Suprapubic skin (tissue), 4 donors: ENCODE data around the gene VASP. TPM values are rescaled to one million over a fixed set of nuclear protein-coding genes. Genes with fewer than 3 reads are reported as not detected.

Source experiments
- DNase-seq, 2 donors: peaks; one replicate each; pipeline ENCODE4 v3.0.0-alpha.2; 2019; ENCODE audit warnings: low spot score in 2 of 2
- H3K27ac ChIP-seq: fragments of 200-600 bp; sonication (generic); one replicate; pipeline ENCODE4 v1.5.1; 2019
- H3K27me3 ChIP-seq: fragments of 200-600 bp; sonication (generic); one replicate; pipeline ENCODE4 v1.5.1; 2019
- H3K36me3 ChIP-seq: fragments of 200-600 bp; sonication (generic); one replicate; pipeline ENCODE4 v1.5.1; 2019
- H3K4me1 ChIP-seq: fragments of 200-600 bp; sonication (generic); one replicate; pipeline ENCODE4 v1.5.1; 2019
- H3K4me3 ChIP-seq: fragments of 200-600 bp; sonication (generic); one replicate; pipeline ENCODE4 v1.5.1; 2019; ENCODE audit warnings: mild to moderate bottlenecking
- H3K9me3 ChIP-seq: fragments of 200-600 bp; sonication (generic); one replicate; pipeline ENCODE4 v1.5.1; 2019
- EP300 ChIP-seq: sonication (generic); formaldehyde crosslinking; IDR thresholded peaks from one replicate; pipeline ENCODE4 v1.6.1; 2017; ENCODE audit warnings: antibody characterized with exemption
- POLR2A ChIP-seq, 2 donors: fragments of 450-650 bp; IDR thresholded peaks; one replicate each; pipeline ENCODE4 v1.6.1; 2017; ENCODE audit warnings: antibody characterized with exemption in 2 of 2, mild to moderate bottlenecking in 2 of 2, moderate library complexity in 2 of 2
- POLR2AphosphoS5 ChIP-seq, 3 donors: sonication (generic); formaldehyde crosslinking; IDR thresholded peaks; one replicate each; pipeline ENCODE4 v1.6.1; 2017; ENCODE audit warnings: antibody characterized with exemption in 3 of 3
- WGBS: methylation state at CpG from one replicate; pipeline ENCODE4 v1.1.5; 2018; 5-methylcytosine and 5-hydroxymethylcytosine counted together
- total RNA-seq, 4 donors: library from RNA; depleted of rRNA; stranded (reverse); fragments of >200 nt; gene quantifications; one replicate each; pipeline ENCODE4 v1.1.0, GENCODE V29; 2016
- TF ChIP-seq, protein P1 (sequence below), 2 donors: fragments of 200-600 bp in 1 of 2; fragments of 450-650 bp in 1 of 2; sonication (generic) in 1 of 2; IDR thresholded peaks; one replicate each; pipeline ENCODE4 v1.5.1; 2016 to 2019; ENCODE audit warnings: antibody characterized with exemption in 2 of 2, mild to moderate bottlenecking in 1 of 2, moderate library complexity in 1 of 2

VASP gene
- total RNA-seq, 4 donors from 2014 or later: 34.8 to 51.3 (median 43.6) TPM

DNA sequence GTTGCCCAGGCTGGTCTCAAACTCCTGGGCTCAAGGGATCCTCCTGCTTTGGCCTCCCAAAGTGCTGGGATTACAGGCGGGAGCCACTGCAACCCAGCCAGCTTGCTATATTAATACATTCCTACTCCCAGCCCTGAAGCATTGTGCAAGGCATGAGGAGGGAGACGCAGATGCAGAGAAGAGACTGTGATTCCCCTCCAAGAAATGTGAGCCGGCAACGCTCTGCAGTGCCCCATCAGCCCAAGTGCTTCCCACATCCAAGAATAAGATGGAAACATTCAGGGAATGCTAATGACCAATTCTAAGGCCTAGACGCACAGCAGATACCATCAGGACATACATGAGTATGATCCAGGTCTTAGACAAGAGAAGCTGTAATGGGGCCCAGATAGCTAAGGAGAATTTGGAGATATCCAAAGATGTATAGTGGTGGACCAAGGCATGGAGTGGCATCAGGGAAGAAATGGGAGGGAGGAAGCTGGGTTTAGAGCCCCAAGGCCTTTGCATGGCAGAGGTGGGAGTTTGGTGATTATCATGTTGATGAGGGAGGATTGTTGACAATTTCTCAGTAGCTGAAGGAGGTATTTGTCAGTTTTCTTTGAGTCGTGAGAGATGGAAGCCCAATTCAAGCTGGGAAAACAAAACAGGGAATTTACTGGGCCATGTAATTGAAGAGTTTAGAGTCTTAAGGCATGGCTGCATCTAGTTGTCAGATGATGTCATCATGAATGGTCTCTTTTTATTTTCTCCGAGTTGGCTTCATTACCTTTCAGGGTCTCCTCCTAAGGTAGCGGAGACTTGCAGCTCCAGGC is 6.2 kb upstream of the VASP start:
- Histone ChIP-seq H3K36me3 (no peaks in the 10 kb centered on the region), H3K27me3 (no peaks in the 10 kb centered on the region), H3K9me3 (no peaks in the 10 kb centered on the region), H3K4me1 (peaks cover 37% of the 10 kb centered on the region), H3K4me3 (no peak overlapping the region), H3K27ac (no peak overlapping the region)
- TF ChIP-seq POLR2AphosphoS5 (IDR thresholded peaks at IDR 0.05) (no peak), EP300 (no peak), POLR2A (IDR thresholded peaks at IDR 0.05) (no peak)
- TF ChIP-seq, protein P1, sequence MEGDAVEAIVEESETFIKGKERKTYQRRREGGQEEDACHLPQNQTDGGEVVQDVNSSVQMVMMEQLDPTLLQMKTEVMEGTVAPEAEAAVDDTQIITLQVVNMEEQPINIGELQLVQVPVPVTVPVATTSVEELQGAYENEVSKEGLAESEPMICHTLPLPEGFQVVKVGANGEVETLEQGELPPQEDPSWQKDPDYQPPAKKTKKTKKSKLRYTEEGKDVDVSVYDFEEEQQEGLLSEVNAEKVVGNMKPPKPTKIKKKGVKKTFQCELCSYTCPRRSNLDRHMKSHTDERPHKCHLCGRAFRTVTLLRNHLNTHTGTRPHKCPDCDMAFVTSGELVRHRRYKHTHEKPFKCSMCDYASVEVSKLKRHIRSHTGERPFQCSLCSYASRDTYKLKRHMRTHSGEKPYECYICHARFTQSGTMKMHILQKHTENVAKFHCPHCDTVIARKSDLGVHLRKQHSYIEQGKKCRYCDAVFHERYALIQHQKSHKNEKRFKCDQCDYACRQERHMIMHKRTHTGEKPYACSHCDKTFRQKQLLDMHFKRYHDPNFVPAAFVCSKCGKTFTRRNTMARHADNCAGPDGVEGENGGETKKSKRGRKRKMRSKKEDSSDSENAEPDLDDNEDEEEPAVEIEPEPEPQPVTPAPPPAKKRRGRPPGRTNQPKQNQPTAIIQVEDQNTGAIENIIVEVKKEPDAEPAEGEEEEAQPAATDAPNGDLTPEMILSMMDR (IDR thresholded peaks at IDR 0.05): no peak
- no peak for DNase-seq
- 75% methylated on average over 8 of the region's 8 CpGs for whole genome bisulfite sequencing

DNA sequence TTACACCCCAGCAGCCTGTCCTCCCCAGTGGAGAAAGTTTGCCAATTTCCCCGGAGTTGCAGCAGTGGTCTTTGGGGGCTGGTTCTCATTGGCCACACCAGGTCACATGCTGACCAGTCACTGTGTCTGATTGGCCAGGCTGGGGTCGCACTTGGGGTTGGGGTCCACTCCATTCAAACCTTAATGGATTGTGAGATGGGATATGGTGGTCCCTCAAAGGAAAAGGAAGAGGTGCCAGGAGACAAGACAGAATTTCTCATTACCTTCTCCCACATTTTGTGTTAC is 5.6 kb upstream of the VASP start:
- Histone ChIP-seq H3K36me3 (no peaks in the 10 kb centered on the region), H3K9me3 (no peaks in the 10 kb centered on the region), H3K4me3 (no peak overlapping the region), H3K4me1 (peaks cover 37% of the 10 kb centered on the region), H3K27me3 (no peaks in the 10 kb centered on the region), H3K27ac (no peak overlapping the region)
- no peak for TF ChIP-seq POLR2A (IDR thresholded peaks at IDR 0.05)
- TF ChIP-seq POLR2AphosphoS5 (IDR thresholded peaks at IDR 0.05): no peak
- TF ChIP-seq, protein P1 (IDR thresholded peaks at IDR 0.05): no peak
- TF ChIP-seq EP300: no peak
- WGBS: 84% methylated on average over 2 of the region's 2 CpGs
- DNase-seq: no peak

DNA sequence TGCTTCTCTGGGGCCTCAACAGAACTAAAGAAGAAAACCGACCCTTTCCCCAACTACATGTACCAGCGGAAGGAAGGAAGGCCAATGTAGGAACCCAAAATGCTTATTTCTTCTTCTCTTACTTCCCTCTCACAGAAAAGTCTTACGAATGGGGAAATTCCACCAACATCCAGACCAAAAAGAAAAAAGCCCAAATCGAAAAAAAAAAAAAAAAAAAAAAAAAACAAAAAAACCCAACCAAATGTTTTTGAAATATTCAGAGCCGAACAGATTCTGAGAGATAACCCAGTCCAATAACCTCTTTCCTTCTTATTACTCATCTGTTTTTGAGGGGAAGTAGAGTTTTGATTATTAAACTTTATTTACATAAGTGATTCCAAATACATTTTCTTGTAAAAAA is 5.2 kb upstream of the VASP start:
- no peaks in the 10 kb centered on the region for H3K36me3 ChIP-seq
- H3K9me3 ChIP-seq: no peaks in the 10 kb centered on the region
- TF ChIP-seq, protein P1 (IDR thresholded peaks at IDR 0.05): no peak
- TF ChIP-seq EP300: no peak
- TF ChIP-seq POLR2A (IDR thresholded peaks at IDR 0.05): no peak
- no peak for TF ChIP-seq POLR2AphosphoS5 (IDR thresholded peaks at IDR 0.05)
- H3K27me3 ChIP-seq: no peaks in the 10 kb centered on the region
- no peak for DNase-seq
- H3K4me3 ChIP-seq: no peak overlapping the region
- 78% methylated on average over 5 of the region's 5 CpGs for WGBS
- peaks cover 39% of the 10 kb centered on the region for H3K4me1 ChIP-seq
- no peak overlapping the region for H3K27ac ChIP-seq

DNA sequence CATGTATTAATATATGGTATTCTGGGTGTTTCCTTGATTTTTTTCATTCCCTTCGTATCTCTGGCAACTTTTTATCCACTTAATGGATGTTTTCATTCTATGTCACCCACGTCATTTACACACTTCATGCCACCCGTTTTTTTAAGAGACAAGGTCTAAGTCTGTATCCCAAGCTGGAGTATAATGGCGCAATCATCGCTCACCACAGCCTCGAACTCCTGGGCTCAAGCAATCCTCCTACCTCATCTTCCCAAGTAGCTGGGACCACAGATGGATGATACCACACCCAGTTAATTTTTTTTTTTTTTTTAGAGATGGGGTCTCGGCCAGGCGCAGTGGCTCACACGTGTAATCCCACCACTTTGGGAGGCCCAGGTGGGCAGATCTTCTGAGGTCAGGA is 3.4 kb upstream of the VASP start:
- TF ChIP-seq, protein P1 (IDR thresholded peaks at IDR 0.05): no peak
- TF ChIP-seq POLR2A (IDR thresholded peaks at IDR 0.05) (no peak), EP300 (no peak), POLR2AphosphoS5 (IDR thresholded peaks at IDR 0.05) (no peak)

DNA sequence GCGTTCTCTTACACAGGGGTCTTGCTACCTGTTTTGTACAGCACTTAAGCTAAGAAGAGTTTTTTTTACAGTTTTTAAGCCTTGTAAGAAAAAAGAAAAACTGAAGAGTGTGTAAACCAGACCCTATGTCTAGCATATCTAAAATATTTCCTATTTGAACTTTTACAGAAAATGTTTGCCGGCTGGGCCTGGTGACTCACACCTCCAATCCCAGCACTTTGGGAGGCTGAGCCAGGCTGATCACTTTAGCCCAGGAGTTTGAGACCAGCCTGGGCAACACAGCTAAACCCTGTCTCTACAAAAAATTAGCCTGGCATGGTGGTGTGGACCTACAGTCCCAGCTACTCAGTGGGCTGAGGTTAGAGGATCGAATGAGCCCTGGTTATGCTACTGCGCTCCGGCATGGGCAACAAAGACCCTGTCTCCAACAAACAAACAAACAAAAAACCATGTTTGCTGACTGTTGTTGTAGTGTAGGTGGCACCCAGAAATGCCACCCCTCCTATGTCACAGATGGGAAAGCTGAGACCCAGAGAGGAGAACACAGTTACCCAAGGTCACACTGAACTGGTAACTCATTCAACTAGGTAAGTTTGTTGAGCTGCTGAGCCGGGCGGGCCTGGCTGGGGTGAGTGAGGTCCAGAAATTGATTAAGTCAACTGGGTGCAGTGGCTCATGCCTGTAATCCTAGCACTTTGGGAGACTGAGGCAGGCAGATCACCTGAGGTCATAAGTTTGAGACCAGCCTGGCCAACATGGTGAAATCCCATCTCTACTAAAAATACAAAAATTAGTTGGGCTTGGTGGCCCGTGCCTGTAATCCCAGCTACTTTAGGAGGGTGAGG is 1.9 kb upstream of the VASP start:
- H3K27ac ChIP-seq: no peak overlapping the region
- WGBS: 82% methylated on average over 8 of the region's 8 CpGs
- no peaks in the 10 kb centered on the region for H3K9me3 ChIP-seq
- no peaks in the 10 kb centered on the region for H3K36me3 ChIP-seq
- H3K27me3 ChIP-seq: no peaks in the 10 kb centered on the region
- peaks cover 37% of the 10 kb centered on the region for H3K4me1 ChIP-seq
- TF ChIP-seq, protein P1 (IDR thresholded peaks at IDR 0.05): no peak
- TF ChIP-seq EP300 (no peak), POLR2A (IDR thresholded peaks at IDR 0.05) (no peak), POLR2AphosphoS5 (IDR thresholded peaks at IDR 0.05) (no peak)
- H3K4me3 ChIP-seq: no peak overlapping the region
- no peak for DNase-seq

More for the DNA sequence above, 3.4 kb upstream of the VASP start:
- Histone ChIP-seq H3K4me1 (peaks cover 32% of the 10 kb centered on the region), H3K4me3 (no peak overlapping the region), H3K27ac (no peak overlapping the region), H3K9me3 (no peaks in the 10 kb centered on the region), H3K36me3 (no peaks in the 10 kb centered on the region), H3K27me3 (no peaks in the 10 kb centered on the region)
- DNase-seq: no peak
- WGBS: 87% methylated on average over 9 of the region's 9 CpGs
